ENCODE measurements around the gene EMC9.

EMC9 gene

GRCh38 chr14:24185026-24185425 lies 43.6 kb upstream of the EMC9 start:
- no peak for TF ChIP-seq SPI1 (IDR thresholded peaks at IDR 0.05; ENCODE audit: low read depth, low read length)
- TF ChIP-seq POLR2AphosphoS5 (IDR thresholded peaks at IDR 0.05; ENCODE audit: low read depth, low read length), result peak; percentile 28; the same call in 1 of the 2 replicates
- TF ChIP-seq POU2F2 (IDR thresholded peaks at IDR 0.05; ENCODE audit: low read depth, low read length), result no peak
- TF ChIP-seq PAX5 (IDR thresholded peaks at IDR 0.05; ENCODE audit: insufficient read depth, low read length, severe bottlenecking), result no peak
- no peak for TF ChIP-seq TAF1 (IDR thresholded peaks at IDR 0.05; ENCODE audit: low read depth, low read length)
- no peak for DNase-seq (ENCODE audit: insufficient read length, low spot score)
- no peak for FAIRE-seq

GRCh38 chr14:24184104-24184970 lies 42.9 kb upstream of the EMC9 start:
- no peak for DNase-seq (ENCODE audit: insufficient read length, low spot score)
- no peak for FAIRE-seq
- no peak for TF ChIP-seq POU2F2 (IDR thresholded peaks at IDR 0.05; ENCODE audit: low read depth, low read length)
- no peak for TF ChIP-seq SPI1 (IDR thresholded peaks at IDR 0.05; ENCODE audit: low read depth, low read length)
- TF ChIP-seq POLR2A (IDR thresholded peaks at IDR 0.05; ENCODE audit: low read depth, low read length), result no peak; the same call in none of the 2 replicates
- no peak for TF ChIP-seq PAX5 (IDR thresholded peaks at IDR 0.05; ENCODE audit: insufficient read depth, low read length, severe bottlenecking)
- no peak; the same call in 1 of the 2 replicates for TF ChIP-seq POLR2AphosphoS5 (IDR thresholded peaks at IDR 0.05; ENCODE audit: low read depth, low read length)
- no peak for TF ChIP-seq TAF1 (IDR thresholded peaks at IDR 0.05; ENCODE audit: low read depth, low read length)

GRCh38 chr14:24183014-24183481 lies 41.7 kb upstream of the EMC9 start:
- TF ChIP-seq POLR2A (IDR thresholded peaks at IDR 0.05; ENCODE audit: low read depth, low read length) (no peak; the same call in 1 of the 2 replicates), POU2F2 (IDR thresholded peaks at IDR 0.05; ENCODE audit: low read depth, low read length) (no peak), POLR2AphosphoS5 (IDR thresholded peaks at IDR 0.05; ENCODE audit: low read depth, low read length) (peak; percentile 24; the same call in 1 of the 2 replicates)
- FAIRE-seq (no peak), DNase-seq (ENCODE audit: insufficient read length, low spot score) (no peak)

GRCh38 chr14:24182110-24182882 lies 40.9 kb upstream of the EMC9 start:
- TF ChIP-seq PAX5 (IDR thresholded peaks at IDR 0.05; ENCODE audit: insufficient read depth, low read length, severe bottlenecking), result no peak
- no peak for TF ChIP-seq SPI1 (IDR thresholded peaks at IDR 0.05; ENCODE audit: low read depth, low read length)
- TF ChIP-seq POLR2AphosphoS5 (IDR thresholded peaks at IDR 0.05; ENCODE audit: low read depth, low read length), result peak; percentile 59
- peak; percentile 51; the same call in 1 of the 2 replicates for TF ChIP-seq POU2F2 (IDR thresholded peaks at IDR 0.05; ENCODE audit: low read depth, low read length)
- TF ChIP-seq TAF1 (IDR thresholded peaks at IDR 0.05; ENCODE audit: low read depth, low read length), result no peak
- TF ChIP-seq POLR2A (IDR thresholded peaks at IDR 0.05; ENCODE audit: low read depth, low read length), result peak; percentile 83
- FAIRE-seq, result no peak
- DNase-seq (ENCODE audit: insufficient read length, low spot score), result no peak

DNA sequence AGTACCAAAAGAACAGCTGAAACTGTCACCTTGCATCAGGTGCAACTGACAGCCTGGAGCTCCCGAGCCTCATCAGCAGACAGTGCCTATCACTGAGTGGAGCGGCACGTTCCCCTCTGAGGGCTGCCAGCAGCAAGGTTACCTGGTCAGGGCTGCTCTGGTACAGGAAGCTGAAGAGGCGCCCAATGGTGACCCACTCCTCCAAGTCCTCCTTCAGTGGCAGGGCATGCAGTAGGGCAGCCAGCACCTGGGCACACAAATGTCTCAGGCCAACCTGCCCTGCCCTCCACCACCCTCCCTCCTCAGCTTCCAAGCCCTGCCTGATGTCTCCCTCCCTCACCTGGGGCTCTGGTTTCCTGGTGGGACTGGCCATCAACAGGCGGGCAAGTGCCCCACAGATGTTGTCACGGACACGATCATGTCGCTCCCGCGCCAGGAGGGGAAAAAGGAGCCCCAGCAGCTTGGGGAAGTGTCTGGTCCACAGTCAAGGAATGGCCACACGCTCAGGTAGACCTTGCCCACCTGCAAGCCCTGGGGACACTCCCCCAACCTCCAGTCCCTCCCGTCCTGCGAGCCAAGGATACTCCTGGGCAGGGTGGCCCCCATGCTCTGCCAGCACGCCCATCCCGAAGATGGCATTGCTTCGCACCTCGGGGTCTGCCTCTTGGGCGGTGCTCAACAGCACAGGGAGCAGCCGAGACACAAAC lies 40.1 kb upstream of the EMC9 start:
- no peak for DNase-seq (ENCODE audit: insufficient read length, low spot score)
- FAIRE-seq, result no peak

DNA sequence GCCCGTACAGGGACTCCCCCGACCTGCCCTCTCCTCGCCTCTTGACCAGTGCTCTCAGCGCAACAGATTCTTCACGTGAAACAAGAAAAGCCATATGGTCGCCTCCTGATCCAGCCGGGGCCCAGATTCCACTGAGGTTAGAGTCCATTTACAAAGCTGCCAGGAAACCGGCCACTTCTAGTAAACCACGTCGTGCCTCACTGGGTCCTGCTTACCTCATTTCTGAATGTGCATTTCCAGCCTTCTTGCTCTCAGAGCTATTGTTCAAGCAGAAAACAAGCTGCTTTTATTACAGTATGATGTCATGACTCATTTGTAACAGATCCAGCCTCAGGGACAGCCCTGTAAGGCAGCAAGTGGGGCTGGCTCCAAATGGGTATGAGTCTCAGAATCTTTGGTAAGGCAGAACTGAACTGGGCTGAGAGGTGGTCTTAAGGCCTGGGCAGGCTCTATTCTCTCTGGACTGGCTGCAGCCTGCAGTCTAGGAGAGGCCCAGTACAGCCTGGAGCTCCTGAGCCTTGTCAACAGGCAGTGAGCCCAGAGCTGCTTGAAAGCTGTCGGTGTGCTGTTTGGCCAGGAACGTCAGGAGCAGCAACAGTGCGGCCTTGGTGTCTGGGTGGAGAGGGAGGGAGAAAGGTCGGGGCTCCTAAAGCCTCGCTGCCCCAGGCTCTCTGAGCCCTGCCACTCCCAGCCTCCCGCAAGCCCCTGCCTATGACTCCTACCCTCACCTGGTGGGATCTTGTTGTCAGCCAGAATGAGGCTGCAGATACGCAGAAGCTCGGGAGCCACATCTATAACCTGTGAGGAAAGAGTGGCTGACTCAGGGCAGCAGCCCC lies 38.8 kb upstream of the EMC9 start:
- FAIRE-seq, result no peak

More for the DNA sequence above, 40.1 kb upstream of the EMC9 start:
- peak; percentile 47; the same call in 1 of the 2 replicates for TF ChIP-seq POLR2A (IDR thresholded peaks at IDR 0.05; ENCODE audit: low read depth, low read length)
- no peak for TF ChIP-seq TAF1 (IDR thresholded peaks at IDR 0.05; ENCODE audit: low read depth, low read length)

DNA sequence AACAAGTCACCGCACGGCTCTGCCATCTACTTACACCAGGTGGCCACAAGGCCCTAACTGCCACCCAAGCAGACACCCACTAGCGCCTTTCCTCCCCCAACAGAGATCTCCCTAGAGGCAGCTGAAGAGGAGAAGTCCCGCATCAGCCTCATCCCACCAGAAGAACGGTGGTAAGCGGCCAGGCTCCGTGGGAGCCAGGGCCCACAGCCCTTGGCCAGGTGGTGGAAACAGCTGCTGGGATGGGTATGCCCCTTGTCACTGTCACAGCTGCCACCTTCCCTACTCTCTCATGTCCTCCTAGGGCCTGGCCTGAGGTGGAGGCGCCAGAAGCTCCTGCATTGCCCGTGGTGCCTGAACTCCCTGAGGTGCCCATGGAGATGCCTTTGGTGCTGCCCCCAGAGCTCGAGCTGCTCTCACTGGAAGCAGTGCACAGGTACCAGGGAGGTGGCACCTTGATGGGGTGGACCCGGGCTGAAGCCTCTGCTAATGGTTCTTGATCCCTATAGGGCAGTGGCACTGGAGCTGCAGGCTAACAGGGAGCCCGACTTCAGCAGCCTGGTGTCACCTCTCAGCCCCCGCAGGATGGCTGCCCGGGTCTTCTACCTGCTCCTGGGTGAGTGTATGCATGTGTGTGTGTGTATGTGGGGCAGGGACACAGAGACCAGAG lies 38.0 kb upstream of the EMC9 start:
- DNase-seq (ENCODE audit: insufficient read length, low spot score) (no peak), FAIRE-seq (peak; percentile 48)
- peak; percentile 55 for TF ChIP-seq POLR2A (IDR thresholded peaks at IDR 0.05; ENCODE audit: low read depth, low read length)
- TF ChIP-seq POLR2AphosphoS5 (IDR thresholded peaks at IDR 0.05; ENCODE audit: low read depth, low read length), result peak; percentile 32
- no peak for TF ChIP-seq POU2F2 (IDR thresholded peaks at IDR 0.05; ENCODE audit: low read depth, low read length)
- no peak for TF ChIP-seq SPI1 (IDR thresholded peaks at IDR 0.05; ENCODE audit: low read depth, low read length)
- TF ChIP-seq PAX5 (IDR thresholded peaks at IDR 0.05; ENCODE audit: insufficient read depth, low read length, severe bottlenecking), result no peak
- TF ChIP-seq TAF1 (IDR thresholded peaks at IDR 0.05; ENCODE audit: low read depth, low read length), result no peak

More for the DNA sequence above, 38.8 kb upstream of the EMC9 start:
- TF ChIP-seq POU2F2 (IDR thresholded peaks at IDR 0.05; ENCODE audit: low read depth, low read length) (0 out of 2 replicates have a peak, but pooled peaks have one; percentile 25), PAX5 (IDR thresholded peaks at IDR 0.05; ENCODE audit: insufficient read depth, low read length, severe bottlenecking) (no peak), POLR2AphosphoS5 (IDR thresholded peaks at IDR 0.05; ENCODE audit: low read depth, low read length) (no peak), POLR2A (IDR thresholded peaks at IDR 0.05; ENCODE audit: low read depth, low read length) (no peak), TAF1 (IDR thresholded peaks at IDR 0.05; ENCODE audit: low read depth, low read length) (no peak), SPI1 (IDR thresholded peaks at IDR 0.05; ENCODE audit: low read depth, low read length) (no peak)
- DNase-seq (ENCODE audit: insufficient read length, low spot score), result no peak

Data from GM12891 (cell line).